B cell (primary cell): ENCODE data around the gene TUBG1. TPM values are rescaled to one million over a fixed set of nuclear protein-coding genes. Genes with fewer than 3 reads are reported as not detected.
A peak's percentile ranks its signal among the peaks of the same experiment; 100 is the strongest.

ENCODE experiments used
- ATAC-seq: fragments of 200-7000 bp; cut with Tn5 transposase; one replicate; pipeline ENCODE4 v1.10.0; 2021; ENCODE audit warnings: low read depth, mild to moderate bottlenecking, moderate number of reproducible peaks, moderate library complexity
- CTCF ChIA-PET: fragments of 350-600 bp; sonication (Branson Sonifier 250); formaldehyde crosslinking; loops from one replicate; lab custom pipeline; 2021; ENCODE audit warnings: antibody characterized with exemption, inconsistent platforms; lab: Charles Lee
- POLR2A ChIA-PET: fragments of 350-600 bp; sonication (Branson Sonifier 250); formaldehyde crosslinking; loops from one replicate; lab custom pipeline; 2021; ENCODE audit warnings: antibody characterized with exemption; lab: Charles Lee
- DNase-seq: peaks from one replicate; pipeline ENCODE4 v3.0.0; 2013
- H2AFZ ChIP-seq: 2 replicates; pipeline ENCODE4 v1.6.1; 2012; ENCODE audit warnings: mild to moderate bottlenecking, low read depth, low read length; ENCODE audit not compliant: insufficient read depth, poor library complexity, severe bottlenecking
- H3K27ac ChIP-seq, 2 donors: 1 replicate in 1 of 2; 2 replicates in 1 of 2; pipeline ENCODE4 v1.5.1; 2012 to 2013; ENCODE audit warnings: low read length in 2 of 2, mild to moderate bottlenecking in 2 of 2, moderate library complexity in 1 of 2
- H3K27me3 ChIP-seq, 4 experiments: fragments of 200-600 bp in 1 of 4; sonication (generic) in 1 of 4; replicated peaks in 1 of 4; 1 replicate in 2 of 4; 2 replicates in 2 of 4; pipeline versions ENCODE4 v1.6.1 to v1.7.0; 2013 to 2016; ENCODE audit warnings: low read length in 3 of 4, mild to moderate bottlenecking in 2 of 4, mixed read lengths in 1 of 4, moderate library complexity in 1 of 4; ENCODE audit not compliant: insufficient read depth in 4 of 4, control insufficient read depth in 3 of 4; ENCODE audit errors: control extremely low read depth in 1 of 4
- H3K36me3 ChIP-seq, 2 experiments: replicated peaks in 1 of 2; 1 replicate in 1 of 2; 2 replicates in 1 of 2; pipeline versions ENCODE4 v1.6.1 to v1.7.1; 2013; ENCODE audit warnings: low read length in 1 of 2; ENCODE audit not compliant: insufficient read depth in 2 of 2, control insufficient read depth in 1 of 2; ENCODE audit errors: control extremely low read depth in 1 of 2, extremely low read depth in 1 of 2
- H3K4me1 ChIP-seq, 2 donors: fragments of 200-600 bp in 1 of 2; sonication (generic) in 1 of 2; 1 replicate in 1 of 2; 2 replicates in 1 of 2; pipeline versions ENCODE4 v1.5.1 to v1.6.1; 2013 to 2017; ENCODE audit warnings: low read length in 2 of 2; ENCODE audit not compliant: control insufficient read depth in 2 of 2, insufficient read depth in 2 of 2
- H3K4me2 ChIP-seq: replicated peaks from 2 replicates; pipeline ENCODE3; 2012; ENCODE audit warnings: mild to moderate bottlenecking, low read depth, low read length; ENCODE audit not compliant: poor library complexity, severe bottlenecking
- H3K4me3 ChIP-seq, 5 experiments: fragments of 200-600 bp in 1 of 5; sonication (generic) in 1 of 5; 1 replicate in 3 of 5; 2 replicates in 2 of 5; pipeline versions ENCODE4 v1.5.1 to v1.7.0; 2011 to 2016; ENCODE audit warnings: low read length in 4 of 5, mild to moderate bottlenecking in 4 of 5, low read depth in 2 of 5, control low read depth in 1 of 5, moderate library complexity in 1 of 5; ENCODE audit not compliant: insufficient read depth in 1 of 5; ENCODE audit errors: control extremely low read depth in 1 of 5, extremely low read depth in 1 of 5
- H3K79me2 ChIP-seq: fragments of 200-600 bp; sonication (generic); one replicate; pipeline ENCODE4 v1.6.0; 2016; ENCODE audit warnings: low read length; ENCODE audit not compliant: control insufficient read depth, insufficient read depth
- H3K9ac ChIP-seq: fragments of 200-600 bp; sonication (generic); 2 replicates; pipeline ENCODE4 v1.6.1; 2017; ENCODE audit warnings: mild to moderate bottlenecking, low read length, moderate library complexity
- H3K9me3 ChIP-seq, 3 donors: one replicate each; pipeline versions ENCODE4 v1.6.1 to v1.7.1; 2013; ENCODE audit warnings: low read length in 2 of 3; ENCODE audit not compliant: control insufficient read depth in 2 of 3, insufficient read depth in 1 of 3; ENCODE audit errors: control extremely low read depth in 1 of 3
- H4K20me1 ChIP-seq: 2 replicates; pipeline ENCODE4 v1.6.0; 2012; ENCODE audit warnings: mild to moderate bottlenecking, low read length; ENCODE audit not compliant: insufficient read depth, control insufficient read depth, poor library complexity, severe bottlenecking
- H3K27ac Mint-ChIP-seq: one replicate; pipeline ENCODE4 v1.8.0; 2021; ENCODE audit warnings: mixed read lengths
- H3K27me3 Mint-ChIP-seq: one replicate; pipeline ENCODE4 v1.8.0; 2021; ENCODE audit warnings: mixed read lengths
- H3K4me1 Mint-ChIP-seq: one replicate; pipeline ENCODE4 v1.8.0; 2021; ENCODE audit warnings: mixed read lengths
- H3K4me3 Mint-ChIP-seq: one replicate; pipeline ENCODE4 v1.8.0; 2021; ENCODE audit warnings: mixed read lengths
- H3K9me3 Mint-ChIP-seq: one replicate; pipeline ENCODE4 v1.8.0; 2022; ENCODE audit warnings: mixed read lengths; ENCODE audit not compliant: insufficient read depth
- CTCF ChIP-seq: fragments of 200-600 bp; IDR thresholded peaks from one replicate; pipeline ENCODE4 v1.8.0; 2022; ENCODE audit warnings: antibody characterized with exemption, mild to moderate bottlenecking
- EZH2 ChIP-seq: IDR thresholded peaks from 2 replicates; pipeline ENCODE4 v1.6.1; 2012; ENCODE audit warnings: borderline replicate concordance, low read depth, mild to moderate bottlenecking, moderate library complexity, low read length; ENCODE audit not compliant: insufficient read depth, poor library complexity, severe bottlenecking
- WGBS: methylation state at CpG from one replicate; pipeline ENCODE4 v1.1.5; 2013; ENCODE audit warnings: missing lambda C conversion rate; ENCODE audit not compliant: insufficient coverage; 5-methylcytosine and 5-hydroxymethylcytosine counted together
- intact Hi-C: fragments of 100-400 bp; cut with micrococcal nuclease; formaldehyde crosslinking; loops from one replicate; pipeline ENCODE4 v1.10.0; 2022
- polyA plus RNA-seq: library from polyadenylated mRNA; depleted of rRNA; stranded (reverse); fragments of >200 nt; gene quantifications from 2 replicates; pipeline ENCODE4 v1.2.3, GENCODE V29; 2012
- total RNA-seq, 2 donors: library from RNA; stranded (reverse); fragments of 120-200 nt in 1 of 2; gene quantifications; 1 replicate in 1 of 2; 2 replicates in 1 of 2; pipeline versions ENCODE4 v1.2.3 to v1.2.4, GENCODE V29; 2013 to 2022

The TUBG1 gene
- total and polyA plus RNA-seq, 2 donors (not counting 1 experiment from before 2014, with no cell fraction given): 17.2 to 19.5 TPM

GRCh38 chr17:42565523-42566214 lies 43.8 kb upstream of the TUBG1 start:
- no peaks in the 10 kb centered on the region for H3K9me3 Mint-ChIP-seq
- peaks cover 44% of the 10 kb centered on the region for H3K4me1 Mint-ChIP-seq
- peak overlapping the region; percentile 93 for H3K4me2 ChIP-seq

More at GRCh38 chr17:42565523-42566214, 43.8 kb upstream of the TUBG1 start:
- ChIA-PET POLR2A (interaction anchor here (0.6 to 2.4 kb wide), 2 partner anchors 11 to 86 kb away, joined by 3 to 18 read pairs; no protein-coding TSS in a partner anchor), CTCF (interaction anchor here (0.8 to 6.4 kb wide), 6 partner anchors 11 to 106 kb away, joined by 3 to 51 read pairs (median 6); partner anchors contain the start of gene PSMC3IP)
- H3K4me3 ChIP-seq: no peak overlapping the region
- TF ChIP-seq CTCF (no peak), EZH2 (no peak)
- Mint-ChIP-seq H3K4me3 (peak overlapping the region; percentile 99), H3K27ac (peak overlapping the region; percentile 65), H3K27me3 (no peaks in the 10 kb centered on the region)
- H3K4me1 ChIP-seq: peaks cover 31 to 49% of the 10 kb centered on the region in 2 donors
- H3K9ac ChIP-seq: no peak overlapping the region
- no peaks in the 10 kb centered on the region for H3K27me3 ChIP-seq
- H2AFZ ChIP-seq: no peak overlapping the region
- 91% methylated on average over 13 of the region's 16 CpGs for WGBS
- H3K27ac ChIP-seq: peak overlapping the region; percentile 59 to 78
- H3K36me3 ChIP-seq: peaks cover 0 to 44% of the 10 kb centered on the region in 2 experiments
- intact Hi-C loops: loop anchor here (5.0 kb wide), 1 partner anchor 112 kb away; the partner anchor contains the start of gene PLEKHH3
- H3K79me2 ChIP-seq: peaks cover 65% of the 10 kb centered on the region
- no peak for DNase-seq
- H4K20me1 ChIP-seq: peaks cover 25% of the 10 kb centered on the region
- no peak for ATAC-seq
- H3K9me3 ChIP-seq: no peaks in the 10 kb centered on the region
